ENCODE results near the gene SPTLC1. TPM values are rescaled to one million over a fixed set of nuclear protein-coding genes. Genes with fewer than 3 reads are reported as not detected.
"Not testable (repeated sequence)": the region's sequence is repeated elsewhere in the genome, so short reads cannot be mapped to it uniquely, and the experiment has no call there.

Gene SPTLC1
- polyA plus RNA-seq, 2 of the 4 experiments (the other 2 are of a cell fraction) = 63.7 to 122 TPM

DNA sequence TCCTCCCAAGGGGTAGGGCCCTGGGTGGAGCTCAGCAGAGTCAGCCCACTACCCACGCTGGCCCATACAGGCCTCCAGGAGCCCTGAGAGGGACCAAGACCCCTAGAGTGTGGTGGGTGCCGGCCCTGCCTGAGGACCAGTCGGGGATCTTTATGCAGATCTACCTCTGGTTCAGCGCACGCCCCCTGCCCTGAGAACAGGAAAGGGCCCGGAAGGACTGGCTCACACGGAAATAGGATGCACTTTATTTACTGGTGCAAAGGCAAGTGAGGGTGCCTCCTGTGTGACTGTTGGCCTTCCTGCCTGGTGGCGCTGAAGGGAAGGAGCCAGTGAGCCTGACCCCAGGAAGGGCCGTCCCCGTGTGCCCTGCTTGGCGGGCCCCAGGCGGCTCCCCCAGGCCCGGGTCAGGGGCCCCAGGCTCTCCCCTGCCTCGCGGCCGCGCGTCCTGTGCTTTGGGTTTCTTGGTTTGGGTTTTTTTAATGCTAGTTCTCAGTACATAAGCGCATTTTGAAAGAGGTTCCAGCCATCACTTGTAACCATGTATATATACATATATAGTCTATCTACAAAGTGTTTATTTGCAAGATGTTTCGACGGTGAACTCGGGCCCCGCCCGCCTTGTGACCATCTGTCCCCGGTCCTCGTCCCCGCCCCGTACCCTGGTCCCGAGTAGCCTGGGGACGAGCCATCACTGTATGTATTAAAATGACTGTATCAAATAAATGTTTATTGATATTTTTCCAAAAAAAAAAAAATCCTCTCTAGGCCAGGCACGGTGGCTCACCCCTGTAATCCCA lies 88.8 kb downstream of the SPTLC1 start:
- no peak for FAIRE-seq
- TF ChIP-seq TP53 (CRISPR knock-in tag; IDR thresholded peaks at IDR 0.05) (no peak), FOSB (CRISPR knock-in tag; IDR thresholded peaks at IDR 0.05) (no peak), HOXB5 (CRISPR knock-in tag; IDR thresholded peaks at IDR 0.05) (no peak), SMC3 (IDR thresholded peaks at IDR 0.05) (no peak), GATA3 (IDR thresholded peaks at IDR 0.05; ENCODE audit: borderline replicate concordance) (no peak), POLR2A (IDR thresholded peaks at IDR 0.05; ENCODE audit: low read length) (no peak), KDM5A (IDR thresholded peaks at IDR 0.05) (no peak), ESRRA (IDR thresholded peaks at IDR 0.05; ENCODE audit: borderline replicate concordance, low read length) (no peak), CHD4 (IDR thresholded peaks at IDR 0.05; ENCODE audit: borderline replicate concordance) (no peak), MAFK (IDR thresholded peaks at IDR 0.05; ENCODE audit: partially characterized antibody) (no peak), POLR2AphosphoS2 (conservative IDR thresholded peaks at IDR 0.05; ENCODE audit: low read length) (no peak), SREBF2 (IDR thresholded peaks at IDR 0.05) (no peak), EHMT2 (IDR thresholded peaks at IDR 0.05; ENCODE audit: low read depth) (no peak), NPAS2 (CRISPR knock-in tag; IDR thresholded peaks at IDR 0.05; ENCODE audit: borderline replicate concordance) (no peak)
- TF ChIP-seq, protein P1, sequence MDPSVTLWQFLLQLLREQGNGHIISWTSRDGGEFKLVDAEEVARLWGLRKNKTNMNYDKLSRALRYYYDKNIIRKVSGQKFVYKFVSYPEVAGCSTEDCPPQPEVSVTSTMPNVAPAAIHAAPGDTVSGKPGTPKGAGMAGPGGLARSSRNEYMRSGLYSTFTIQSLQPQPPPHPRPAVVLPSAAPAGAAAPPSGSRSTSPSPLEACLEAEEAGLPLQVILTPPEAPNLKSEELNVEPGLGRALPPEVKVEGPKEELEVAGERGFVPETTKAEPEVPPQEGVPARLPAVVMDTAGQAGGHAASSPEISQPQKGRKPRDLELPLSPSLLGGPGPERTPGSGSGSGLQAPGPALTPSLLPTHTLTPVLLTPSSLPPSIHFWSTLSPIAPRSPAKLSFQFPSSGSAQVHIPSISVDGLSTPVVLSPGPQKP (IDR thresholded peaks at IDR 0.05; ENCODE audit: low read depth, low read length) = no peak
- TF ChIP-seq, protein P2, sequence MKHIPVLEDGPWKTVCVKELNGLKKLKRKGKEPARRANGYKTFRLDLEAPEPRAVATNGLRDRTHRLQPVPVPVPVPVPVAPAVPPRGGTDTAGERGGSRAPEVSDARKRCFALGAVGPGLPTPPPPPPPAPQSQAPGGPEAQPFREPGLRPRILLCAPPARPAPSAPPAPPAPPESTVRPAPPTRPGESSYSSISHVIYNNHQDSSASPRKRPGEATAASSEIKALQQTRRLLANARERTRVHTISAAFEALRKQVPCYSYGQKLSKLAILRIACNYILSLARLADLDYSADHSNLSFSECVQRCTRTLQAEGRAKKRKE (CRISPR knock-in tag; IDR thresholded peaks at IDR 0.05; ENCODE audit: low read depth) = no peak
- TF ChIP-seq, protein P3, sequence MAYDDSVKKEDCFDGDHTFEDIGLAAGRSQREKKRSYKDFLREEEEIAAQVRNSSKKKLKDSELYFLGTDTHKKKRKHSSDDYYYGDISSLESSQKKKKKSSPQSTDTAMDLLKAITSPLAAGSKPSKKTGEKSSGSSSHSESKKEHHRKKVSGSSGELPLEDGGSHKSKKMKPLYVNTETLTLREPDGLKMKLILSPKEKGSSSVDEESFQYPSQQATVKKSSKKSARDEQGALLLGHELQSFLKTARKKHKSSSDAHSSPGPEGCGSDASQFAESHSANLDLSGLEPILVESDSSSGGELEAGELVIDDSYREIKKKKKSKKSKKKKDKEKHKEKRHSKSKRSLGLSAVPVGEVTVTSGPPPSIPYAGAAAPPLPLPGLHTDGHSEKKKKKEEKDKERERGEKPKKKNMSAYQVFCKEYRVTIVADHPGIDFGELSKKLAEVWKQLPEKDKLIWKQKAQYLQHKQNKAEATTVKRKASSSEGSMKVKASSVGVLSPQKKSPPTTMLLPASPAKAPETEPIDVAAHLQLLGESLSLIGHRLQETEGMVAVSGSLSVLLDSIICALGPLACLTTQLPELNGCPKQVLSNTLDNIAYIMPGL (CRISPR knock-in tag; IDR thresholded peaks at IDR 0.05; ENCODE audit: borderline replicate concordance) = no peak
- DNase-seq (ENCODE audit: low read depth in 1 of 2, low spot score in 1 of 2) = no peak
- no peaks in the 10 kb centered on the region for H3K4me1 ChIP-seq
- no peak; a peak in 1 of 6 replicates for ATAC-seq
- no peak overlapping the region for H3K4me2 ChIP-seq
- H3K9me3 ChIP-seq = no peaks in the 10 kb centered on the region
- no peak overlapping the region for H3K4me3 ChIP-seq
- ChIA-PET CTCF (interaction anchor here (0.7 kb wide), 1 partner anchor 37 kb away, joined by 3 read pairs; no protein-coding TSS in a partner anchor), POLR2A (no interaction called here)
- 89% methylated on average over 28 of the region's 31 CpGs for WGBS (ENCODE audit: missing lambda C conversion rate)
- no peak overlapping the region for H3K27ac ChIP-seq

DNA sequence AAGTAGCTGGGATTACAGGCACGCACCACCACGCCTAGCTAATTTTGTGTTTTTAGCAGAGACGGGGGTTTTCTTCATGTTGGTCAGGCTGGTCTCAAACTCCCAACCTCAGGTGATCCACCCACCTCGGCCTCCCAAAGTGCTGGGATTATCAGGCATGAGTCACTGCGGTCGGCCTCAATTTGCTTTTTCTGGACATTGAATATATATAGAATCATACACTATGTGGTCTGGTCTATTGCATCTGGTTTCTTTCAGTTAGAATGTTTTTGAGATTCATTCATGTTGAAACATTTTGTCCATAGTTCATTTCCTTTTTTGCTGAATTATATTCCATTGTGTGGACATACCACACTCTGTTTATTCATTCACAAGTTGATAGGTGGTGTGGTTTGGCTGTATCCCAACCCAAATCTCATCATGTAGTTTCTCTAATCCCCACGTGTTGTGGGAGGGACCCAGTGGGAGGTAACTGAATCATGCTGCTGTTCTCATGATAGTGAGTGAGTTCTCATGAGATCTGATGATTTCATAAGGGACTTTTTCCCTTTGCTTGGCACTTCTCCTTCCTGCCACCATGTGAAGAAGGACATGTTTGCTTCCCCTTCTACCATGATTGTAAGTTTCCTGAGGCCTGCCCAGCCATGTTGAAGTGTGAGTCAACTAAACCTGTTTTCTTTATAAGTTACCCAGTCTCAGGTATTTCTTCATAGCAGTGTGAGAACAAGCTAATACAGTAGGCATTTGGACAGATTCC lies 93.2 kb downstream of the SPTLC1 start:
- POLR2A ChIA-PET; ATAC-seq; H3K9me3 ChIP-seq; DNase-seq (ENCODE audit: low read depth in 1 of 2, low spot score in 1 of 2); H3K4me3 ChIP-seq; H3K27ac ChIP-seq; H3K4me1 ChIP-seq; H3K4me2 ChIP-seq; FAIRE-seq: not testable (repeated sequence)
- 39% methylated on average over 7 of the region's 7 CpGs for WGBS (ENCODE audit: missing lambda C conversion rate)
- CTCF ChIA-PET = interaction anchor here (1.0 kb wide), 1 partner anchor 117 kb away, joined by 3 read pairs; no protein-coding TSS in a partner anchor

DNA sequence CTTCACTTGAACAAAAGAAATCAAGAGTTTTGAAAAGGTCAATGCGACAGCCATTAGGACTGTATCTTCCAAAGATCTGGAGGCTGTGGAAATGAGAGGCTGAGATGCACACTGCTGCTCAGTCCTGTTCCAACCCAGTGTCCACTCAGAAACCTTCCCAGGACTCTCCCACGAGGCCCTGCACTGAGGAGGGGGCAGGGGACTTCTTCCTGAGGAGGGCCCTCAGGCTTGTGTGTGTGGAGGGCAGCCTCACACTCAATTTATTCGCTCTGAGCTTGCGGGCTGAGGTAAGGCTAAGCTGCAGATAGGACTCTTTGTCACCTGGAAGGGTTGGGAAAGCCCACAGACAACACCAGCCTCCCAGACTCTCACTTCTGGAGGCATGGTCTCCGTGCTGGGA lies 95.6 kb downstream of the SPTLC1 start:
- FAIRE-seq = no peak
- WGBS (ENCODE audit: missing lambda C conversion rate) = 34% methylated on average over 5 of the region's 5 CpGs
- TF ChIP-seq, protein P4, sequence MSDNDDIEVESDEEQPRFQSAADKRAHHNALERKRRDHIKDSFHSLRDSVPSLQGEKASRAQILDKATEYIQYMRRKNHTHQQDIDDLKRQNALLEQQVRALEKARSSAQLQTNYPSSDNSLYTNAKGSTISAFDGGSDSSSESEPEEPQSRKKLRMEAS (IDR thresholded peaks at IDR 0.05) = no peak
- TF ChIP-seq FOSL2 (IDR thresholded peaks at IDR 0.05) (no peak), FOSL2 (CRISPR knock-in tag; IDR thresholded peaks at IDR 0.05) (no peak), KDM5A (IDR thresholded peaks at IDR 0.05) (no peak), FOXS1 (CRISPR knock-in tag; IDR thresholded peaks at IDR 0.05) (no peak), CBX8 (IDR thresholded peaks at IDR 0.05) (no peak), PHF8 (IDR thresholded peaks at IDR 0.05; ENCODE audit: borderline replicate concordance, low read depth) (no peak), POLR2A (IDR thresholded peaks at IDR 0.05; ENCODE audit: low read length) (no peak), BHLHE40 (IDR thresholded peaks at IDR 0.05; ENCODE audit: low read depth, low read length) (no peak), RFX5 (IDR thresholded peaks at IDR 0.05) (no peak), KDM1A (IDR thresholded peaks at IDR 0.05; ENCODE audit: low read depth) (no peak), ZSCAN20 (CRISPR knock-in tag; IDR thresholded peaks at IDR 0.05) (no peak)
- TF ChIP-seq, protein P5, sequence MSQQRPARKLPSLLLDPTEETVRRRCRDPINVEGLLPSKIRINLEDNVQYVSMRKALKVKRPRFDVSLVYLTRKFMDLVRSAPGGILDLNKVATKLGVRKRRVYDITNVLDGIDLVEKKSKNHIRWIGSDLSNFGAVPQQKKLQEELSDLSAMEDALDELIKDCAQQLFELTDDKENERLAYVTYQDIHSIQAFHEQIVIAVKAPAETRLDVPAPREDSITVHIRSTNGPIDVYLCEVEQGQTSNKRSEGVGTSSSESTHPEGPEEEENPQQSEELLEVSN (IDR thresholded peaks at IDR 0.05; ENCODE audit: borderline replicate concordance, low read depth) = no peak

More for the DNA sequence above, 95.6 kb downstream of the SPTLC1 start:
- ChIA-PET POLR2A (no interaction called here), CTCF (interaction anchor here (1.9 kb wide), 1 partner anchor 66 kb away, joined by 5 read pairs; no protein-coding TSS in a partner anchor)
- DNase-seq (ENCODE audit: low read depth in 1 of 2, low spot score in 1 of 2) (no peak), ATAC-seq (peak; percentile 39 to 47; a peak in 1 of 6 replicates)
- H3K4me1 ChIP-seq = no peaks in the 10 kb centered on the region
- H3K9me3 ChIP-seq = no peaks in the 10 kb centered on the region
- no peak overlapping the region for H3K4me2 ChIP-seq
- no peak overlapping the region for H3K27ac ChIP-seq
- H3K4me3 ChIP-seq = no peak overlapping the region
